ENCODE results near the gene SLC6A16.
"Not testable (repeated sequence)": the region's sequence is repeated elsewhere in the genome, so short reads cannot be mapped to it uniquely, and the experiment has no call there.

The SLC6A16 gene

GRCh38 chr19:49288205-49288604, 36.8 kb downstream of the SLC6A16 start:
- not testable (repeated sequence) for FAIRE-seq; DNase-seq (ENCODE audit: insufficient read length, low spot score)

GRCh38 chr19:49287141-49287770, 37.7 kb downstream of the SLC6A16 start:
- DNase-seq (ENCODE audit: insufficient read length, low spot score) (no peak), FAIRE-seq (no peak)

DNA sequence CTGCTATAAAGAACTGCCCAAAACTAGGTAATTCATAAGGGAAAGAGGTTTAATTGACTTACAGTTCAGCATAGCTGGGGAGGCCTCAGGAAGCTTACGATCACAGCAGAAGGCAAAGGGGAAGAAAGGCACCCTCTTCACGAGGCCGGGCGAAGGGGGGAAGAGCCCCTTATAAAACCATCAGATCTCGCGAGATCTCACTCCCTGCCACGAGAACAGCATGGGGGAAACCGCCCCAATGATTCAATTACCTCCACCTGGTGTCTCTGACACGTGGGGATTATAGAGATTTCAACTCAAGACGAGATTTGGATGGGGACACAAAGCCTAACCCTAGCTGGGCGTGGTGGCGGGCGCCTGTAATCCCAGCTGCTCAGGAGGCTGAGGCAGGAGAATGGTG, 42.8 kb downstream of the SLC6A16 start:
- DNase-seq (ENCODE audit: insufficient read length, low spot score), result no peak
- no peak for FAIRE-seq

GRCh38 chr19:49272204-49272603, 52.8 kb downstream of the SLC6A16 start:
- no peak for FAIRE-seq

DNA sequence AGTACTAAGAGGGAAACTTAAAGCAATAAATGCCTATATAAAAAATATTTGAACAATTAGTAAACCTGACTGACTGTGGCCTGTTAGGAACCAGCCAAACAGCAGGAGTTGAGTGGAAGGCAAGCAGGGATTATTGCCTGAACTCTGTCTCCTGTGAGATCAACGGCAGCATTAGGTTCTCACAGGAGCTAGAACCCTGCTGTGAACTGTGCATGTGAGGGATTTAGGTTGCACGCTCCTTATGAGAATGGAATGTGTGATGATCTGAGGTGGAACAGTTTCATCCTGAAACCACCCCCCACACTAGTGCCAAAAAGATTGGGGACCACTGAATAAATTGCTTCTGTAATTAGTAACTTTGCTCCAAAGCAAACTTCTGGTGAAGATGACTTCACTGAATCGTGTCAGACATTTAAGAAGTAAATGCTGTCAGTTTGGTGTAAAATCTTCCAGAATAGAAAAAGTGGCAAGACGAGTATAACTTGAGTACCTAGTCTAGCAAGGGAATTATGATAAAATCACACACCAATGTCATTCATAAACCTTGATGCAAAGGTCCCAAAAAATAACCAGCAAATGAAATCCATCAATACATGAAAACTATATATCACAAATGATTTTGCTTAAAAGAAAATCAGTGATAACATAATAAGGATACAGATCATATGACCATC, 53.8 kb downstream of the SLC6A16 start:
- FAIRE-seq (no peak), DNase-seq (ENCODE audit: insufficient read length, low spot score) (no peak)

More at GRCh38 chr19:49272204-49272603, 52.8 kb downstream of the SLC6A16 start:
- no peak for DNase-seq (ENCODE audit: insufficient read length, low spot score)

DNA sequence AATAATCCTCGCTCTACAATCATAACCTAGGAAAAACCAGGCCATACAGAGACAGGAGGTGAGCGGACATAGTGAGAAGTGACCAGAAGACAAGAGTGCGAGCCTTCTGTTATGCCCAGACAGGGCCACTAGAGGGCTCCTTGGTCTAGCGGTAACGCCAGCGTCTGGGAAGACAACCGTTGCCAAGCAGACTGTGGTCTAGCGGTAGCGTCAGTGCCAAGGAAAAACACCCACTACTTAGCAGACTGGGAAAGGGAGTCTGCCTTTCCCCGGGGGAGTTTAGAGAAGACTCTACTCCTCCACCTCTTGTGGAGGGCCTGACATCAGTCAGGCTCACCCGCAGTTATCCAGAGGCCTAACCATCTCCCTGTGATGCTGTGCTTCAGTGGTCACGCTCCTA, 58.6 kb downstream of the SLC6A16 start:
- DNase-seq (ENCODE audit: insufficient read length, low spot score), result not testable (repeated sequence)
- peak; percentile 21 for FAIRE-seq

GRCh38 chr19:49264258-49264657, 60.7 kb downstream of the SLC6A16 start:
- DNase-seq (ENCODE audit: insufficient read length, low spot score) (no peak), FAIRE-seq (no peak)

DNA sequence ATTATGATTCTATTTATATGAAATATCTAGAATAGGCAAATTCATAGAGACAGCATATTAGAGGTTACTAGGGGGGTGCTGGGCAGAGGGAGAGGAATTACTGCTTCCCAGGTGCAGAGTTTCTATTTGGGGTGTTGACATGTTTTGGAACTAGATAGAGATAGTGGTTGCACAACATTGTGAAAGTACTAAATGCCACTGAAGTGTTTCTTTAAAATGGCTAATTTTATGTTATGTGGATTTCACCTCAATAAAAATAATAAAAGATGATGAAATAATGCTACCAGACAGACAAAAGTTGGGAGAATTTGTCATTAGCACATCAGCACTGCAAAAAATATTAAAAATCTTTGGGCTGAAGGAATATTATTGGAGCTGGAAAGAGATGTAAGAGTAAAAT, 63.4 kb downstream of the SLC6A16 start:
- FAIRE-seq (no peak), DNase-seq (ENCODE audit: insufficient read length, low spot score) (no peak)

DNA sequence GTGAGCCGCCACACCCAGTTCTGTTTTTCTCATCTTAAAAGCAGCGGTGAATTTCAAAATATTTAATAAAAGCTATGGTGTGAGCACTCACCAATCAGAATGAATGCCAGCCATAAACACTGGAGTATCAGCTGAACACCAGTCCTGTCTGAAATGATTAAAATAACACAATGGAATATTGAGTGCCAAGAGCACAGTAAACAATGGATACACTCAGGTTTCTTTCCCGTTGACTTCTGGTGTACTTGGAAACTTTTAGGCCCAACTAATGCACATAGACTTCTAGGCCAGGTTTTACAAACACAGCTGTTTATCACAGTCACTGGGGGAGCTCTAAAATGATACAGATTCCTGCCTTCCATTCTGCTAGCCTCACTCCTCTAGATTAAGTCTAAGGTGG, 68.3 kb downstream of the SLC6A16 start:
- no peak for FAIRE-seq
- no peak for DNase-seq (ENCODE audit: insufficient read length, low spot score)

DNA sequence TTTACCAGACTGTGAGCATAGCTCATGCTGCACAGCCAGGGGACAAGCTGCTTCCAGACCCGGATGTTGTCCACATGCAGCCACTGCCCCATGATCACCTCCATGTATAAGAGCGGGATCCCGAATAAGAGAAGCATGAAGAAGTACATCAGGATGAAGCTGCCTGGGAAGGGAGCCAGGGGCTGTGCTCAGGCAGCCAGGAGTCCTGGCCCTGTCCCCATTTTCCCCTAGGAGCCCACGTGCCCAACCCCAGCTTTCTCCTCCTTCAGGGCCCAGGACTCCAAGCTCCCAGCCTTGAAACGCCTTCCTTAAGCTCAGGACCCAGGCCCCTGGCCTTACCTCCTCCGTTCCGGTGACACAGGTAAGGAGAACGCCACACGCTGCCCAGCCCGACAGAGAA, 69.3 kb downstream of the SLC6A16 start:
- DNase-seq (ENCODE audit: insufficient read length, low spot score) (no peak), FAIRE-seq (no peak)

DNA sequence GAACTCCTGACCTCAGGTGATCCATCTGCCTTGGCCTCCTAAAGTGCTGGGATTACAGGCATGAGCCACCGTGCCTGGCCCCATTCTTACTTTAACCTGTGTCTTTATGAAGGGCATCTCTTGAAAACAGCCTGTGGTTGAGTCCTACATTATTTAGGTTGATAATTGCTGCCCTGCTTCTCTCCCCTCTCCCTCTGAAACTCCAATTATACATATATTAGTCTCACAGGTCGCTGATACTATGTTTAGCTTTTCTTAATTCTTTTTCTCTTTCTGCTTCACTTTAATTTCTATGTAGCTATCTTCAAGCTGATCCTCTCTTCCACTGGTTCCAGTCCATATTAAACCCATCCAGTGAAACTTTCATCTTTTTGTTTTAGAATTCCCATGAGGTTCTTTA, 75.1 kb downstream of the SLC6A16 start:
- DNase-seq (ENCODE audit: insufficient read length, low spot score) (no peak), FAIRE-seq (no peak)

DNA sequence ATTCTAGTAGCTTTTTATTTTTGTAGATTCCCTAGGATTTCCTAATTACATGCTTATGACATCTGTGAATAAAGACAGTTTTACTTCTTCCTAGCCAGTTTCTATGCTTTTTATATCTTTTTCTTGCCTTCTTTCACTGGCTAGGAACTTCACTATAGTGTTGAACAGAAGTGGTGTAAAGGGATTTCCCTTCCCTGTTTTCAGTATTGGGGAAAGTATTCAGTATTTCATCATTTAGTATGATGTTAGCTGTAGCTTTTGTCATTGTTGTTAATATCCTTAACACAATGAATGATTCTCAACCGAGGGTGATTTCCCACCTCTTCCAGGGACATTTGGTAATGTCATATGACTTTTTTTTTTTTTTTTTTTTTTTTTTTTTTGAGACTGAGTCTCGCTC, 77.3 kb downstream of the SLC6A16 start:
- DNase-seq (ENCODE audit: insufficient read length, low spot score), result no peak
- FAIRE-seq, result no peak

DNA sequence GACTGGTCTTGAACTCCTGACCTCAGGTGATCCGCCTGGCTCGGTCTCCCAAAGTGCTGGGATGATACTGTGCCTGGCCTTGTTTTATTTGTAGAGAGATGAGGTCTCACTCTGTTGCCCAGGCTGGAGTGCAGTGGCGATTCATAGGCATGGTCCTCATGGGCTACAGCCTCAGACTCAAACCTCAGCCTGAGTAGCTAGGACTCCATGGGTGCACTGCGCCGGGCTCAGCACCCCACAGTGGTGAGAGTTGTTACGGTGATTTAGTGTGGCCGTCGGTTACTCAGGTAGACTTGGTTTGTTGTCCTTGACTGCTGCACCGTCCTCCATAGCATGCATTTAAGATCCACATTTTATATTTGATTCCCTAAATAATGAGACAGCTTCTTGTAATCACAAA, 80.7 kb downstream of the SLC6A16 start:
- FAIRE-seq (no peak), DNase-seq (ENCODE audit: insufficient read length, low spot score) (no peak)

DNA sequence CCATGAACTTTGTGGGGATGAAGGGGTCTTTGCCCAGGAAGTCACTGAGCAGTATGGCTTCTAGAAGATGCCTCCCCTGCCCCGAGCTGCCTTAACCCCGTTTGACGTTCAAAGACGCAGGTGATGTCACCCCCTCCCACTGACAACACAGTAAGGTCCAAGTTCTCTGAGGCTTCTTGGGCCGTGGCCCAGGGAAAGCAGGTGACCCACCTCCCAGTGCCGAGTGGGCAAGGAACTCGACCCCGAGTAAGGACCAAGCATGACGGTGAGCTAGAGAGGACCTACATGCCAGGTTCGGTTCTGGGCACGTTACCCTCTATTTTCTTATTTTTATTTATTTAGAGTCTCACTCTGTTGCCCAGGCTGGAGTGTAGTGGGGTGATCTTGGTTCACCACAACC, 81.3 kb downstream of the SLC6A16 start:
- FAIRE-seq (no peak), DNase-seq (ENCODE audit: insufficient read length, low spot score) (no peak)

DNA sequence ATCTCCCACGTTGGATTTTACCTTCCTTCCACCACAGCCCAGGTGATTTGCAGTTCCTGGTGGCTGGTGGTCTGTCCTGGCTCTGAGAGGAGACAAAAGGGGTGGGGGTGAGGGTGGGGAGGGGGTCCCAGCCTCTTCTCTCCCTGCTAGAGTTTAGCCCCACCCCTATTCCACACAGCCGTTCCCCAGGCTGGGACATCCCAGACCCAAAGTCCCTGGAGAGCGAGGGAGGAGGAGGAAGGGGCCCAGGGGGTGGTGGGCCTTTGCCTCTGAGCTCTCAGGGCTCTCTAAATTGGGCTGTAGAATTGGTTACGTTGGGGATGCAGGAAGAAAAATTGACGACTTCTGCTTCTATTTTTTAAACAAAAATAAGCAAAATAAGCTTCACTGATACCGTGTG, 81.9 kb downstream of the SLC6A16 start:
- FAIRE-seq (no peak), DNase-seq (ENCODE audit: insufficient read length, low spot score) (no peak)

GRCh38 chr19:49241769-49242168, 83.2 kb downstream of the SLC6A16 start:
- no peak for FAIRE-seq
- no peak for DNase-seq (ENCODE audit: insufficient read length, low spot score)

All from GM19239 (cell line).